GM12872 (cell line): Measurements from ENCODE around the gene IRX4.

Source experiments
- CTCF ChIP-seq: IDR thresholded peaks from 3 replicates; pipeline ENCODE4 v1.5.1; 2011; ENCODE audit warnings: low read depth, mild to moderate bottlenecking, low read length, moderate library complexity; ENCODE audit not compliant: insufficient read depth

IRX4 gene

GRCh38 chr5:1857256-1857600 is 25.5 kb downstream of the IRX4 start:
- TF ChIP-seq CTCF, result no peak

GRCh38 chr5:1856596-1857255 is 26.0 kb downstream of the IRX4 start:
- TF ChIP-seq CTCF, result no peak

- no peak for TF ChIP-seq CTCF
These were observed 27.1 kb downstream of the IRX4 start for GRCh38 chr5:1855596-1855995.

GRCh38 chr5:1855075-1855474 is 27.6 kb downstream of the IRX4 start:
- no peak for TF ChIP-seq CTCF

- no peak for TF ChIP-seq CTCF
These were observed 29.2 kb downstream of the IRX4 start for GRCh38 chr5:1853531-1853930.

- TF ChIP-seq CTCF, result no peak
These were observed 30.3 kb downstream of the IRX4 start for GRCh38 chr5:1852324-1852947.

GRCh38 chr5:1851290-1851934 is 31.3 kb downstream of the IRX4 start:
- no peak for TF ChIP-seq CTCF
